Measurements from ENCODE around the gene MSH5.

The MSH5 gene

GRCh38 chr6:31737315-31737990 is 2.4 kb upstream of the MSH5 start:
- intact Hi-C loops (cut with DNase I; ENCODE audit: low total_unique reads): loop anchor here (5.0 kb wide), 1 partner anchor 35 kb away; the partner anchor contains the start of gene ABHD16A
- no peak for DNase-seq
- no peak overlapping the region for H3K4me3 ChIP-seq

GRCh38 chr6:31737991-31738979 is 1.5 kb upstream of the MSH5 start:
- intact Hi-C loops (cut with DNase I; ENCODE audit: low total_unique reads): loop anchor here (5.0 kb wide), 1 partner anchor 36 kb away; the partner anchor contains the start of gene ABHD16A
- Histone ChIP-seq H3K36me3 (peaks cover 10 to 11% (median 10%) of the 10 kb centered on the region in 3 donors), H3K9me3 (no peaks in the 10 kb centered on the region), H3K27me3 (no peaks in the 10 kb centered on the region), H3K27ac (peak overlapping the region in 1 of 2 donors; percentile 19), H3K4me3 (no peak overlapping the region), H3K4me1 (peaks cover 0 to 48% (median 28%) of the 10 kb centered on the region in 4 donors)
- peak in 1 of 2 donors; percentile 56 for DNase-seq
- TF ChIP-seq CTCF (IDR thresholded peaks at IDR 0.05): no peak

More at GRCh38 chr6:31737315-31737990, 2.4 kb upstream of the MSH5 start:
- H3K36me3 ChIP-seq: peaks cover 18 to 19% (median 18%) of the 10 kb centered on the region in 3 donors
- TF ChIP-seq CTCF (IDR thresholded peaks at IDR 0.05): no peak
- H3K9me3 ChIP-seq: no peaks in the 10 kb centered on the region
- H3K27me3 ChIP-seq: no peaks in the 10 kb centered on the region
- peaks cover 0 to 48% (median 28%) of the 10 kb centered on the region in 4 donors for H3K4me1 ChIP-seq
- peak overlapping the region; percentile 86 to 96 for H3K27ac ChIP-seq

- peak overlapping the region; percentile 57 to 69 for H3K4me3 ChIP-seq
- peaks cover 0 to 33% (median 14%) of the 10 kb centered on the region in 4 donors for H3K4me1 ChIP-seq
- no peak for TF ChIP-seq CTCF (IDR thresholded peaks at IDR 0.05)
- no peaks in the 10 kb centered on the region for H3K27me3 ChIP-seq
- peak overlapping the region; percentile 34 to 58 for H3K27ac ChIP-seq
- intact Hi-C loops (cut with DNase I; ENCODE audit: low total_unique reads): loop anchor here (5.0 kb wide), 1 partner anchor 52 kb away; no protein-coding TSS in a partner anchor
- H3K36me3 ChIP-seq: no peaks in the 10 kb centered on the region
- DNase-seq: no peak
- no peaks in the 10 kb centered on the region for H3K9me3 ChIP-seq
These were observed 805 bp downstream of the MSH5 start for GRCh38 chr6:31740397-31741223.

GRCh38 chr6:31741815-31742214 is 2.0 kb downstream of the MSH5 start:
- intact Hi-C loops (cut with DNase I; ENCODE audit: low total_unique reads): loop anchor here (5.0 kb wide), 1 partner anchor 50 kb away; no protein-coding TSS in a partner anchor
- no peak for DNase-seq
- Histone ChIP-seq H3K27me3 (no peaks in the 10 kb centered on the region), H3K27ac (no peak overlapping the region), H3K36me3 (no peaks in the 10 kb centered on the region), H3K9me3 (no peaks in the 10 kb centered on the region), H3K4me1 (peaks cover 0 to 31% (median 12%) of the 10 kb centered on the region in 4 donors), H3K4me3 (no peak overlapping the region)
- no peak for TF ChIP-seq CTCF (IDR thresholded peaks at IDR 0.05)

- no peak for TF ChIP-seq CTCF (IDR thresholded peaks at IDR 0.05)
- Histone ChIP-seq H3K27ac (no peak overlapping the region), H3K4me1 (peaks cover 0 to 21% (median 9%) of the 10 kb centered on the region in 4 donors), H3K4me3 (no peak overlapping the region), H3K27me3 (no peaks in the 10 kb centered on the region), H3K9me3 (no peaks in the 10 kb centered on the region), H3K36me3 (no peaks in the 10 kb centered on the region)
- intact Hi-C loops (cut with DNase I; ENCODE audit: low total_unique reads): loop anchor here (5.0 kb wide), 1 partner anchor 49 kb away; no protein-coding TSS in a partner anchor
- no peak for DNase-seq
These were observed 3.1 kb downstream of the MSH5 start for GRCh38 chr6:31742894-31743293.
